Measurements from ENCODE around the gene METTL27. TPM values are rescaled to one million over a fixed set of nuclear protein-coding genes. Genes with fewer than 3 reads are reported as not detected.

Gene METTL27
- total and polyA plus RNA-seq, 2 experiments from 2014 or later, result 10.1 to 11.0 TPM

- Histone ChIP-seq H4K20me1 (replicated peaks; ENCODE audit: insufficient read depth) (no peaks in the 10 kb centered on the region), H3K27ac (ENCODE audit: low read depth) (no peak overlapping the region), H3K9me2 (ENCODE audit: insufficient read depth) (no peaks in the 10 kb centered on the region), H3F3A (replicated peaks; ENCODE audit: low read depth) (peaks cover 8% of the 10 kb centered on the region), H3K79me2 (replicated peaks; ENCODE audit: insufficient read depth) (no peaks in the 10 kb centered on the region), H3K4me1 (ENCODE audit: insufficient read depth) (peaks cover 17% of the 10 kb centered on the region), H2AFZ (no peak overlapping the region), H3K27me3 (ENCODE audit: insufficient read depth) (no peaks in the 10 kb centered on the region), H3K4me3 (no peak overlapping the region), H3K4me2 (no peak overlapping the region), H3K36me3 (ENCODE audit: insufficient read depth) (no peaks in the 10 kb centered on the region)
- no peaks in the 10 kb centered on the region for H3K36me3 Mint-ChIP-seq (ENCODE audit: low read depth)
- no peak overlapping the region for H3K27ac Mint-ChIP-seq
- no peaks in the 10 kb centered on the region; the same call in 2 of the 3 replicates for H3K9me3 Mint-ChIP-seq
- DNase-seq (ENCODE audit: low spot score) (no peak), ATAC-seq (no peak)
- H3K27me3 Mint-ChIP-seq (ENCODE audit: insufficient read depth, low read depth, poor library complexity), result no peaks in the 10 kb centered on the region
- H3K4me3 Mint-ChIP-seq, result no peak overlapping the region
- TF ChIP-seq EZH2phosphoT487 (IDR thresholded peaks at IDR 0.05; ENCODE audit: unreplicated experiment), result no peak
- no peak for TF ChIP-seq ETS1 (IDR thresholded peaks at IDR 0.05)
- no peak for TF ChIP-seq REST (IDR thresholded peaks at IDR 0.05; ENCODE audit: unreplicated experiment)
- TF ChIP-seq POLR2AphosphoS5 (IDR thresholded peaks at IDR 0.05; ENCODE audit: low read depth), result no peak
- no peak for TF ChIP-seq ZNF114 (CRISPR knock-in tag; IDR thresholded peaks at IDR 0.05)
- no peak for TF ChIP-seq ZNF331 (CRISPR knock-in tag; IDR thresholded peaks at IDR 0.05; ENCODE audit: low read depth)
- TF ChIP-seq ZNF462 (CRISPR knock-in tag; IDR thresholded peaks at IDR 0.05), result no peak
- TF ChIP-seq JUNB (IDR thresholded peaks at IDR 0.05; ENCODE audit: unreplicated experiment), result no peak
- no peak for TF ChIP-seq CTCF (conservative IDR thresholded peaks at IDR 0.05; ENCODE audit: low read depth in 2 of 2)
- no peak for TF ChIP-seq NANOG (IDR thresholded peaks at IDR 0.05; ENCODE audit: borderline replicate concordance)
- TF ChIP-seq EZH2 (IDR thresholded peaks at IDR 0.05; ENCODE audit: low read depth, unreplicated experiment), result no peak
- TF ChIP-seq STAT1 (IDR thresholded peaks at IDR 0.05; ENCODE audit: unreplicated experiment), result no peak
- no peak for TF ChIP-seq CREB1 (CRISPR knock-in tag; IDR thresholded peaks at IDR 0.05; ENCODE audit: low read depth)
- peaks cover 33% of the 10 kb centered on the region for H3K4me1 Mint-ChIP-seq
These were observed 19.1 kb downstream of the METTL27 start for GRCh38 chr7:73823257-73823656.
